Activated CD8-positive, alpha-beta memory T cell treated with anti-CD3 and anti-CD28 coated beads, Interleukin-2, amount 50 U/mL, for 1 hour (primary cell): ENCODE measurements around the gene MINAR2.

Experiments
- DNase-seq: peaks from one replicate; pipeline ENCODE4 v3.0.0-alpha.2; 2020; ENCODE audit errors: extremely low read depth

MINAR2 gene

DNA sequence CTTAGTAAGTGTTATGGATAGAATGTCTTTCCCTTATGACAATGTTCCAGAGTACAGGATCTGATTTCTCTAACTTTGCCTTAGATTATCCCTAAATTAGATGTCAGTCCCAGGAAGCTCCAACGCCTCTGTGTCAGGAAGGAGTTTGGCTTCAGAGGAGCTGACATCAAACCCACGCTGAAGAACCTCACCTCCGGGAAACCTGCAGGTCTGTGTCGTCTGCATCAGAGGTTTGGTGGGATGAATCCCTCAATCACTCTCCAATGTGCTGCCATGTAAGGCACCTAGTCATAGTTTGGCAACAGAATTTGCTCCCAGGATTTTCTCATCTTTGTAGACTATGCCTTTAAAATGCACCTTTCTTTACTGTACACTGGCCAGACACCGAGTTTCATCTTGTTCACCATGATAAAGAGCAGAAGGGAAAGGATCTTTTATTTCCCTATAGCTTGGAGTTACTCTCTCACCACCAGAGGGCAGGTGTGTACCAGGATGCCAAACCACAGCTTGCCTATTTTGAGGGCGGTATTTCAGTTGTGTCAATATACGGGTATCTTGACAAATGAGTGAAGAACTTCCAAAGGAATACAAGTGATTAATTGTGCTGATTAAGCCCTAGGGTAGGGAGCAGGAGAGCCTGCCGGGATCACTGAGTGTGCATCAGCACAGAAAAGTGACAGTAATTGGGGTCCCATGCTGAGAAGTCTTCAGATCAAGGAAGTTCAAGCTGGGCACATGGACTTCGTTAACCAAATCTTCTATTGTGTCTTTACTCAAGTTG lies 23.4 kb downstream of the MINAR2 start:
- no peak for DNase-seq

GRCh38 chr5:129773376-129773775 lies 25.5 kb downstream of the MINAR2 start:
- no peak for DNase-seq

- no peak for DNase-seq
These were observed 33.7 kb downstream of the MINAR2 start for GRCh38 chr5:129781594-129781993.

GRCh38 chr5:129803403-129803802 lies 55.5 kb downstream of the MINAR2 start:
- DNase-seq, result no peak

DNA sequence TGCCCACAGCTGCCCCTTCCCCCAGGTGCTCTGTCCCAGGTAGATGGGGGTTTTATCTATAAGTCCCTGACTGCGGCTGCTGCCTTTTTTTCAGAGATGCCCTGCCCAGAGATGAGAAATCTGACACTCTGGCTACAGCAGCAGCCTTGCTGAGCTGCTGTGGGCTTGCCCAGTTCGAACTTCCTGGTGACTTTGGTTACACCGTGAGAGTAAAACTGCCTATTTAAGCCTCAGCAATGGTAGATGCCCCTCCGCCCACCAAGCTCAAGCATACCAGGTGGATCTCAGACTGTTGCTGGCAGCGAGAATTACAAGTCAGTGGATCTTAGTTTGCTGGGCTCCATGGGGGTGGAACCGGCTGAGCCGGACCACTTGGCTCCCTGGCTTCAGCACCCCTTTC lies 56.8 kb downstream of the MINAR2 start:
- no peak for DNase-seq

- DNase-seq, result no peak
These were observed 59.4 kb downstream of the MINAR2 start for GRCh38 chr5:129807162-129807814.
